ENCODE measurements around the gene HSP90AB1.

Gene HSP90AB1

DNA sequence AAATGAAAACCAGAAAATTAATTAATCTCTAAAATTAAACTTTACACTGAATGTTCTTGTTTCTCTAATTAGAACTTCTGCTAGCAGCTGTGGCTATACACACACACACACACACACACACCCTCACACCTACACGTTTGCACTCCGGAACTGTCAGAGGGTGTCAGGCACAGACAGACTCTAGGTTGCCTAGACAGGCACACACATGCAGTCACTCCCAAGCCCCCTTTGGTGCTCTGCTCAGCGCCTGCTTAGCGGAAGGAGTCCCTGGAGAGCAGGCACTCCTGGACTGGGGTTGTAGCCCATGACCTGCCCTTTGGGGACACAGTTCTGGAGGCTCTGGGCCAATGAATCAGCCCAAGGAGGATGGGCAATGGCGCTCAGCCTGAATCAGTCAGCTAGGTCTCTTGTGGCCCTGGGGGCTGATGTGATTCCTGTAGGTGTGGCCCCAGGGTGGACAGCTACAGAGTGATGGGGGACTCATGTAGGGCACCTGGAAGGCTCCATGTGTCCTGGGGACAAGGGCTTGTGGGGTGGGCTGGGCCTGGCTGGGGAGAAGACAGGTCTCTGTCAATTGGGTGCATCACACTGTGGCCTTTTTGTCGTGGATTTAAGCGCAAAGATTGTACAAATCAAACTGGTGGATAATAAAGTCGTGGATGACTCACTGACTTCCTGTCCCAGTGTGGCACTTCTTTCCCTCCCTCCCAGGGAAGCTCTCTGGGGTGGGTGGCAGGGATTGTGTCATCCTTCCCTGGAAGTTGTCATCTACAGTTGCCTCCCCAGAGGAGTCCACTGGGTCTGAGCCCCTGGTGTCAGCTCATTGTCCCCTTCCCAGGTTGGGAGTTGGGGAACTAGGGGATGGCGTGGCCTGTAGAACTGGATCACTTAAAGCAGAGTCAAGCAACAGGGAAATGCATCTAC, 32.1 kb downstream of the HSP90AB1 start:
- H3K4me3 ChIP-seq (replicated peaks in 1 of 2; ENCODE audit: low read depth in 2 of 2, low read length in 2 of 2): no peak overlapping the region
- TF ChIP-seq, protein P1, sequence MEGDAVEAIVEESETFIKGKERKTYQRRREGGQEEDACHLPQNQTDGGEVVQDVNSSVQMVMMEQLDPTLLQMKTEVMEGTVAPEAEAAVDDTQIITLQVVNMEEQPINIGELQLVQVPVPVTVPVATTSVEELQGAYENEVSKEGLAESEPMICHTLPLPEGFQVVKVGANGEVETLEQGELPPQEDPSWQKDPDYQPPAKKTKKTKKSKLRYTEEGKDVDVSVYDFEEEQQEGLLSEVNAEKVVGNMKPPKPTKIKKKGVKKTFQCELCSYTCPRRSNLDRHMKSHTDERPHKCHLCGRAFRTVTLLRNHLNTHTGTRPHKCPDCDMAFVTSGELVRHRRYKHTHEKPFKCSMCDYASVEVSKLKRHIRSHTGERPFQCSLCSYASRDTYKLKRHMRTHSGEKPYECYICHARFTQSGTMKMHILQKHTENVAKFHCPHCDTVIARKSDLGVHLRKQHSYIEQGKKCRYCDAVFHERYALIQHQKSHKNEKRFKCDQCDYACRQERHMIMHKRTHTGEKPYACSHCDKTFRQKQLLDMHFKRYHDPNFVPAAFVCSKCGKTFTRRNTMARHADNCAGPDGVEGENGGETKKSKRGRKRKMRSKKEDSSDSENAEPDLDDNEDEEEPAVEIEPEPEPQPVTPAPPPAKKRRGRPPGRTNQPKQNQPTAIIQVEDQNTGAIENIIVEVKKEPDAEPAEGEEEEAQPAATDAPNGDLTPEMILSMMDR (IDR thresholded peaks at IDR 0.05; ENCODE audit: low read depth, low read length): no peak
- no peak for DNase-seq (ENCODE audit: low read depth in 2 of 2)

DNA sequence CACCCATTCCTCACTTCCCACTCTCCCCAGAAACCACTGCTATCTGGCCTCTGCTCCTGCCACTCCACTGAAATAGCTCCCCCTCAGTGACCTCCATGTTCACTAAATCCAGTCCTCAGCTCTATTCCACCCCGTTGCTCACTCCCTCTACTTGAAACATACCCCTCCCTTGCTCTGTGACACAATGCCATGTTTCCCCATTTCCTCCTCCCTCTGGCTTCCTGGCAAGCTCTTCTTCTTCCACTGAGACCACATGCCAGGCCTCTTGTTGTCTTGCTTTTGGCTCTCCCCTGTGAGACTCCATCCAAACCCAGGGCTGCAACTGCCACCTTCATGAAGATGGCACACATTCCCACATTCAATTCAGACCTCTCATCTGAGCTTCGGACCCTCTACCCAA, 37.2 kb downstream of the HSP90AB1 start:
- no peak overlapping the region for H3K4me3 ChIP-seq (replicated peaks in 1 of 2; ENCODE audit: low read depth in 2 of 2, low read length in 2 of 2)
- TF ChIP-seq, protein P1 (IDR thresholded peaks at IDR 0.05; ENCODE audit: low read depth, low read length): no peak
- DNase-seq (ENCODE audit: low read depth in 2 of 2): no peak

DNA sequence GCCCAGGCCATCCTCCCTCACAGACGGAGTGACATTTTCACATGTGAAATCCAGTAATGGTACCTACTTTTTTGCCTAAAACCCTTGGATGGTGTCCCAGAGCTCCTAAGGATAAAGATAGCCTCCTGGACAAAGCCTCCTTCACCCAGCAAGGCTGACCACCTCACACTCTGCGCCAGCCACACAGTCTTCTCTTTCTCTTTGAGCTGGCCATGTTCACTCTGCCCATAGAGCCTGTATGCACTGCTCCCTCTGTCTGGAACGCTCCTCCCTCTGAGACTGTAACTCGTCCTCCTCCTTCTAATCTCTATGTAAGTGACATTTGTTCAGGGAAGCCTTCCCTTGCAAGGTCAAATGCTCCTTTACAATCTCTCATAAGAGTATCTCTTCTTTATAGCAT, 38.0 kb downstream of the HSP90AB1 start:
- DNase-seq (ENCODE audit: low read depth in 2 of 2): no peak
- no peak overlapping the region for H3K4me3 ChIP-seq (replicated peaks in 1 of 2; ENCODE audit: low read depth in 2 of 2, low read length in 2 of 2)
- TF ChIP-seq, protein P1 (IDR thresholded peaks at IDR 0.05; ENCODE audit: low read depth, low read length): no peak

DNA sequence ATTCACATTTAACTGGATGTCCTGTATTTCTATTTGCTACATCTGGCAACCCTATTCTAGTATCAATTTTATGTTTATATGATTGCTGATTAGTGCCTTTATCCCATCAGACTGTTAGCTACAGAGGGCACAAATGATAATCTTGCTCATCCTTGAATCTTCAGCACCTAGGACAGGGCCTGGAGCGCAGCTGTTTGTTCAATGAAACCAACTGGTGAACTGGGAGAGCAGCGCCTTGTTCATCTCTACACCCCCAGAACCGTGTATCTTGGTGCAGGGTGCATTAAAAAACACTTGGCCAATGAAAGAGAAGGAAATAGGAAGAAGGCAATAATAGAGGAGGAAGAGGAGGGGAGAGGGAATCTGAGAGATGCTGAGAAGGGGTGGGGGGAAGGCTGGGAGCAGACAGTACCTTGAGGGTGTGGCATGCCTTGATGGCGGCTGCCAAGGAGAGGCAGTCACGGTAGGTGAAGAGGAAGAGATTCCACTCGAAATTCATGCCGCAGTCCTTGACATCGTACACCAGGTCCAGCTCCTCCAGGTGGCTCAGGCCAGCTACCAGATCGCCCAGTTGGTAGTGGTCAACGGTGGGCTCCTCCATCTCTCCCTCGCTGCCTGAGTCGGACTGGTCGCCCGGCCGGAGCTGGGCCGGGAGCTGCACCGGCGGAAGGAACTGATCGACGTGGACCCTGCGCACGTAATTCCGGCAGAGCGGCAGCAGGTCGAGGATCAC, 38.8 kb downstream of the HSP90AB1 start:
- H3K4me3 ChIP-seq (replicated peaks in 1 of 2; ENCODE audit: low read depth in 2 of 2, low read length in 2 of 2): no peak overlapping the region
- peak in 1 of 2 donors; percentile 38 for DNase-seq (ENCODE audit: low read depth in 2 of 2)
- TF ChIP-seq, protein P1 (IDR thresholded peaks at IDR 0.05; ENCODE audit: low read depth, low read length): no peak

DNA sequence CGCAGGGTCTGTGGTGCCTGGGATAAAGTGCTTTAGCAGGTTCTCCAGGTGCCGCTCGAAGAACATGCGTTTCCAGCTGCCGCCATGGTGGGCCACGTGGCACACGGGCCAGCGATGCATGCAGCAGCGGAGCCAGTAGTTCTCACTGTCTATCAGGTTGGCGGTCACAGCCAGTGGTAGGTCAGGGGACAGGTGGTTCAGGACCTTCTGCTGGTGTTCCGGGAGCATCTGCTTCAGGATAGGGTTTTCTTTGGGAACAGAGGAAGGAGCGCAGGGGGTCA, 39.3 kb downstream of the HSP90AB1 start:
- no peak overlapping the region for H3K4me3 ChIP-seq (replicated peaks in 1 of 2; ENCODE audit: low read depth in 2 of 2, low read length in 2 of 2)
- DNase-seq (ENCODE audit: low read depth in 2 of 2): no peak
- TF ChIP-seq, protein P1 (IDR thresholded peaks at IDR 0.05; ENCODE audit: low read depth, low read length): no peak

DNA sequence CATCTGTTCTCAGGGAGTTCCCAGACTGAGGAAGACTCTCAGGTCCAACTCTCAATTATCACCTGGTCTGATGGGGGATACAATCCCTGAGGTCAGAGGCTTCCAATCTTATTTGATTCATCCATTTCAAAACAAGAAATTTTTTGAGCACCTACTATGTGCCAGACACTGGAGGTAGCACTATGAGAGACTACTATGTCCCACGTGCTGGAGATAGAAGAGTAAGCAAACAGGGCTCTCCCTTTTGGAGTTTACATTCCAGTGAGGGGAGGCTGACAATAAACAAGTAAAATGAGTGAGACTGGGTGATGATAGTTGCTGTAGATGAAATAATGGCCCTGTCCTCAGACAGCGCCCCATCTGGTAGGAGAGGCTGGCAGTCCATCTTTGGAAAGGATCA, 39.8 kb downstream of the HSP90AB1 start:
- TF ChIP-seq, protein P1 (IDR thresholded peaks at IDR 0.05; ENCODE audit: low read depth, low read length): no peak
- H3K4me3 ChIP-seq (replicated peaks in 1 of 2; ENCODE audit: low read depth in 2 of 2, low read length in 2 of 2): no peak overlapping the region
- DNase-seq (ENCODE audit: low read depth in 2 of 2): no peak
